GM23338 (cell line): ENCODE results near the gene ZC3H13. TPM values are rescaled to one million over a fixed set of nuclear protein-coding genes. Genes with fewer than 3 reads are reported as not detected.

ENCODE experiments used
- ATAC-seq: fragments of 200-7000 bp; cut with Tn5 transposase; 3 replicates; pipeline ENCODE4 v1.9.1; 2020
- DNase-seq: peaks from one replicate; pipeline ENCODE4 v3.0.0-alpha.2; 2015; ENCODE audit warnings: low spot score
- H2AFZ ChIP-seq: fragments of 200-600 bp; sonication (generic); 2 replicates; pipeline ENCODE4 v1.8.0; 2016; ENCODE audit warnings: antibody characterized with exemption, mild to moderate bottlenecking, moderate library complexity
- H3F3A ChIP-seq: fragments of 200-600 bp; sonication (generic); replicated peaks from 2 replicates; pipeline ENCODE4 v1.8.0; 2017; ENCODE audit warnings: antibody characterized with exemption, mixed run types, low read depth
- H3K27ac ChIP-seq: fragments of 200-600 bp; sonication (generic); 2 replicates; pipeline ENCODE4 v1.6.1; 2016; ENCODE audit warnings: low read depth
- H3K27me3 ChIP-seq: fragments of 200-600 bp; sonication (generic); 2 replicates; pipeline ENCODE4 v1.8.0; 2016; ENCODE audit warnings: mild to moderate bottlenecking, mixed run types, moderate library complexity; ENCODE audit not compliant: insufficient read depth
- H3K36me3 ChIP-seq: fragments of 200-600 bp; sonication (generic); 2 replicates; pipeline ENCODE4 v1.8.0; 2016; ENCODE audit warnings: mild to moderate bottlenecking; ENCODE audit not compliant: insufficient read depth
- H3K4me1 ChIP-seq: fragments of 200-600 bp; sonication (generic); 2 replicates; pipeline ENCODE4 v1.8.0; 2016; ENCODE audit warnings: mild to moderate bottlenecking, moderate library complexity; ENCODE audit not compliant: insufficient read depth
- H3K4me2 ChIP-seq: fragments of 200-600 bp; sonication (generic); 2 replicates; pipeline ENCODE4 v1.7.1; 2017; ENCODE audit warnings: mixed run types
- H3K4me3 ChIP-seq: fragments of 200-600 bp; sonication (generic); 2 replicates; pipeline ENCODE4 v1.6.1; 2016; ENCODE audit warnings: mixed run types
- H3K79me2 ChIP-seq: fragments of 200-600 bp; sonication (generic); replicated peaks from 2 replicates; pipeline ENCODE4 v1.8.0; 2017; ENCODE audit warnings: mild to moderate bottlenecking; ENCODE audit not compliant: insufficient read depth
- H3K9me2 ChIP-seq: fragments of 200-600 bp; sonication (generic); 2 replicates; pipeline ENCODE4 v1.8.0; 2017; ENCODE audit not compliant: insufficient read depth
- H4K20me1 ChIP-seq: fragments of 200-600 bp; sonication (generic); replicated peaks from 2 replicates; pipeline ENCODE4 v1.8.0; 2017; ENCODE audit warnings: mild to moderate bottlenecking; ENCODE audit not compliant: insufficient read depth
- H3K27ac Mint-ChIP-seq: 2 replicates; pipeline ENCODE4 v1.8.0; 2020; ENCODE audit warnings: inconsistent platforms, mild to moderate bottlenecking, moderate library complexity, mixed read lengths
- H3K27me3 Mint-ChIP-seq: 3 replicates; pipeline ENCODE4 v1.8.0; 2022; ENCODE audit warnings: low read depth, mild to moderate bottlenecking, moderate library complexity, mixed read lengths, inconsistent platforms; ENCODE audit not compliant: insufficient read depth, poor library complexity
- H3K36me3 Mint-ChIP-seq: 3 replicates; pipeline ENCODE4 v1.8.0; 2021; ENCODE audit warnings: low read depth, mild to moderate bottlenecking, inconsistent platforms, moderate library complexity, mixed read lengths
- H3K4me1 Mint-ChIP-seq: 3 replicates; pipeline ENCODE4 v1.8.0; 2020; ENCODE audit warnings: mild to moderate bottlenecking, inconsistent platforms, mixed read lengths
- H3K4me3 Mint-ChIP-seq: 3 replicates; pipeline ENCODE4 v1.8.0; 2021; ENCODE audit warnings: moderate library complexity, mild to moderate bottlenecking, inconsistent platforms, mixed read lengths
- H3K9me3 Mint-ChIP-seq: 3 replicates; pipeline ENCODE4 v1.8.0; 2020; ENCODE audit warnings: moderate library complexity, mild to moderate bottlenecking, inconsistent platforms, mixed read lengths
- EZH2phosphoT487 ChIP-seq: fragments of 200-600 bp; sonication (generic); IDR thresholded peaks from one replicate; pipeline ENCODE4 v1.8.1; 2018; ENCODE audit warnings: antibody characterized with exemption; ENCODE audit not compliant: unreplicated experiment
- JUNB ChIP-seq: IDR thresholded peaks from one replicate; pipeline ENCODE4 v1.6.1; 2016; ENCODE audit warnings: antibody characterized with exemption; ENCODE audit not compliant: unreplicated experiment
- NANOG ChIP-seq: IDR thresholded peaks from 2 replicates; pipeline ENCODE4 v1.6.1; 2016; ENCODE audit warnings: antibody characterized with exemption, borderline replicate concordance
- STAT1 ChIP-seq: IDR thresholded peaks from one replicate; pipeline ENCODE4 v1.6.1; 2016; ENCODE audit warnings: antibody characterized with exemption; ENCODE audit not compliant: unreplicated experiment
- ZNF114 ChIP-seq: fragments of 250-450 bp; sonication (Bioruptor Pico); IDR thresholded peaks from 2 replicates; pipeline ENCODE4 v1.5.0; 2020; ENCODE audit warnings: mild to moderate bottlenecking, moderate library complexity
- ZNF331 ChIP-seq: fragments of 250-450 bp; sonication (Bioruptor Pico); IDR thresholded peaks from 2 replicates; pipeline ENCODE4 v1.5.0; 2020; ENCODE audit warnings: low read depth, mild to moderate bottlenecking, moderate library complexity
- polyA plus RNA-seq: library from polyadenylated mRNA; unstranded; fragments of >200 nt; fragmentation: Nextera tagmentation; extraction: Ambion mirVana; gene quantifications from 2 replicates; pipeline ENCODE4 v1.2.1, GENCODE V29; 2016
- total RNA-seq: library from RNA; depleted of rRNA; stranded (reverse); fragments of >200 nt; shearing (Covaris generic); gene quantifications from 2 replicates; pipeline ENCODE4 v1.2.3, GENCODE V29; 2014
- TF ChIP-seq, protein P1 (sequence below): fragments of 250-450 bp; sonication (Bioruptor Pico); IDR thresholded peaks from 2 replicates; pipeline ENCODE4 v1.5.0; 2020; ENCODE audit warnings: mild to moderate bottlenecking, moderate library complexity
- TF ChIP-seq, protein P2 (sequence below): IDR thresholded peaks from one replicate; pipeline ENCODE4 v1.6.1; 2018; ENCODE audit warnings: antibody characterized with exemption; ENCODE audit not compliant: unreplicated experiment

Gene ZC3H13
- total and polyA plus RNA-seq, 2 experiments from 2014 or later: 39.6 to 125 TPM

DNA sequence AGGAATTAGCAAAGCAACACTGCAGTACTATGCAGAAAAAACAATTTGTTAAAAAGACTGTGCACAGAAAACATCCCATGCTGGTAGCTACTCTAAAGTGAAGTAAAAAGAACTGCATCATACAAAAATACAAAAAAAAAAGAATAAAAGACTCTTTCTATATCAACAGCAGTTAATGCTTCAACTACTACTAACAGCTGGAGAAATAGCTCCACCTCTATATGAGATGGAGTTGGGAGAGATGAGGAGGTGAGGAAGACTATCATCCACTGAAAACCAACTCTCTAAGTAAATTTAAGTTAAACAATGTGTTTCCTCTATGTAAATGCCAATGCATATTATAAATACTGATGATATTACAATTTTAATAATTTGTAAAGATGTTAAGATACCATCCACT is 1.8 kb downstream of the ZC3H13 start (continued):
- TF ChIP-seq, protein P1, sequence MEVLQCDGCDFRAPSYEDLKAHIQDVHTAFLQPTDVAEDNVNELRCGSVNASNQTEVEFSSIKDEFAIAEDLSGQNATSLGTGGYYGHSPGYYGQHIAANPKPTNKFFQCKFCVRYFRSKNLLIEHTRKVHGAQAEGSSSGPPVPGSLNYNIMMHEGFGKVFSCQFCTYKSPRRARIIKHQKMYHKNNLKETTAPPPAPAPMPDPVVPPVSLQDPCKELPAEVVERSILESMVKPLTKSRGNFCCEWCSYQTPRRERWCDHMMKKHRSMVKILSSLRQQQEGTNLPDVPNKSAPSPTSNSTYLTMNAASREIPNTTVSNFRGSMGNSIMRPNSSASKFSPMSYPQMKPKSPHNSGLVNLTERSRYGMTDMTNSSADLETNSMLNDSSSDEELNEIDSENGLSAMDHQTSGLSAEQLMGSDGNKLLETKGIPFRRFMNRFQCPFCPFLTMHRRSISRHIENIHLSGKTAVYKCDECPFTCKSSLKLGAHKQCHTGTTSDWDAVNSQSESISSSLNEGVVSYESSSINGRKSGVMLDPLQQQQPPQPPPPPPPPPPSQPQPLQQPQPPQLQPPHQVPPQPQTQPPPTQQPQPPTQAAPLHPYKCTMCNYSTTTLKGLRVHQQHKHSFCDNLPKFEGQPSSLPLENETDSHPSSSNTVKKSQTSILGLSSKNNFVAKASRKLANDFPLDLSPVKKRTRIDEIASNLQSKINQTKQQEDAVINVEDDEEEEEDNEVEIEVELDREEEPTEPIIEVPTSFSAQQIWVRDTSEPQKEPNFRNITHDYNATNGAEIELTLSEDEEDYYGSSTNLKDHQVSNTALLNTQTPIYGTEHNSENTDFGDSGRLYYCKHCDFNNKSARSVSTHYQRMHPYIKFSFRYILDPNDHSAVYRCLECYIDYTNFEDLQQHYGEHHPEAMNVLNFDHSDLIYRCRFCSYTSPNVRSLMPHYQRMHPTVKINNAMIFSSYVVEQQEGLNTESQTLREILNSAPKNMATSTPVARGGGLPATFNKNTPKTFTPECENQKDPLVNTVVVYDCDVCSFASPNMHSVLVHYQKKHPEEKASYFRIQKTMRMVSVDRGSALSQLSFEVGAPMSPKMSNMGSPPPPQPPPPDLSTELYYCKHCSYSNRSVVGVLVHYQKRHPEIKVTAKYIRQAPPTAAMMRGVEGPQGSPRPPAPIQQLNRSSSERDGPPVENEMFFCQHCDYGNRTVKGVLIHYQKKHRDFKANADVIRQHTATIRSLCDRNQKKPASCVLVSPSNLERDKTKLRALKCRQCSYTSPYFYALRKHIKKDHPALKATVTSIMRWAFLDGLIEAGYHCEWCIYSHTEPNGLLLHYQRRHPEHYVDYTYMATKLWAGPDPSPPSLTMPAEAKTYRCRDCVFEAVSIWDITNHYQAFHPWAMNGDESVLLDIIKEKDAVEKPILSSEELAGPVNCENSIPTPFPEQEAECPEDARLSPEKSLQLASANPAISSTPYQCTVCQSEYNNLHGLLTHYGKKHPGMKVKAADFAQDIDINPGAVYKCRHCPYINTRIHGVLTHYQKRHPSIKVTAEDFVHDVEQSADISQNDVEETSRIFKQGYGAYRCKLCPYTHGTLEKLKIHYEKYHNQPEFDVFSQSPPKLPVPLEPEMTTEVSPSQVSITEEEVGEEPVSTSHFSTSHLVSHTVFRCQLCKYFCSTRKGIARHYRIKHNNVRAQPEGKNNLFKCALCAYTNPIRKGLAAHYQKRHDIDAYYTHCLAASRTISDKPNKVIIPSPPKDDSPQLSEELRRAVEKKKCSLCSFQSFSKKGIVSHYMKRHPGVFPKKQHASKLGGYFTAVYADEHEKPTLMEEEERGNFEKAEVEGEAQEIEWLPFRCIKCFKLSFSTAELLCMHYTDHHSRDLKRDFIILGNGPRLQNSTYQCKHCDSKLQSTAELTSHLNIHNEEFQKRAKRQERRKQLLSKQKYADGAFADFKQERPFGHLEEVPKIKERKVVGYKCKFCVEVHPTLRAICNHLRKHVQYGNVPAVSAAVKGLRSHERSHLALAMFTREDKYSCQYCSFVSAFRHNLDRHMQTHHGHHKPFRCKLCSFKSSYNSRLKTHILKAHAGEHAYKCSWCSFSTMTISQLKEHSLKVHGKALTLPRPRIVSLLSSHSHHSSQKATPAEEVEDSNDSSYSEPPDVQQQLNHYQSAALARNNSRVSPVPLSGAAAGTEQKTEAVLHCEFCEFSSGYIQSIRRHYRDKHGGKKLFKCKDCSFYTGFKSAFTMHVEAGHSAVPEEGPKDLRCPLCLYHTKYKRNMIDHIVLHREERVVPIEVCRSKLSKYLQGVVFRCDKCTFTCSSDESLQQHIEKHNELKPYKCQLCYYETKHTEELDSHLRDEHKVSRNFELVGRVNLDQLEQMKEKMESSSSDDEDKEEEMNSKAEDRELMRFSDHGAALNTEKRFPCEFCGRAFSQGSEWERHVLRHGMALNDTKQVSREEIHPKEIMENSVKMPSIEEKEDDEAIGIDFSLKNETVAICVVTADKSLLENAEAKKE (CRISPR knock-in tag): no peak
- TF ChIP-seq STAT1: no peak

DNA sequence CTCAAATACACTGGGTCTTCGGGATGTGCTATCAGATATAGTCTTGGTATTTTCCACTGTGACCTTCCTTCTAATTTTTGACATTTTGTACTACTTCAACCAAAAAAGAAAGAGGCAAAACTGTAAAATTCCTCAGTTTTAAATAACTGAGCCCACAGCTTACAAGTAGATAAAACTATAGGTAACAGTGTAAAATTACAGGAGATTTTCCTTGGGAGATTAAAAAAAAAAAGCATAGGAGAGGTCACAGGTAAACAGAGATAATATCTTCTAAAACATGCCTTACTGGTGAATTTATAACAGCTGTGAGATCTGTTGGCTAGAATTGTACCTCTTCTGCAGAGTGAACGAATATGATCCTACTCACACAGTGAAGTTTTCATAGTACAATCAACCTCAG is 7.1 kb downstream of the ZC3H13 start:
- peaks cover 34% of the 10 kb centered on the region for H4K20me1 ChIP-seq
- TF ChIP-seq, protein P2, sequence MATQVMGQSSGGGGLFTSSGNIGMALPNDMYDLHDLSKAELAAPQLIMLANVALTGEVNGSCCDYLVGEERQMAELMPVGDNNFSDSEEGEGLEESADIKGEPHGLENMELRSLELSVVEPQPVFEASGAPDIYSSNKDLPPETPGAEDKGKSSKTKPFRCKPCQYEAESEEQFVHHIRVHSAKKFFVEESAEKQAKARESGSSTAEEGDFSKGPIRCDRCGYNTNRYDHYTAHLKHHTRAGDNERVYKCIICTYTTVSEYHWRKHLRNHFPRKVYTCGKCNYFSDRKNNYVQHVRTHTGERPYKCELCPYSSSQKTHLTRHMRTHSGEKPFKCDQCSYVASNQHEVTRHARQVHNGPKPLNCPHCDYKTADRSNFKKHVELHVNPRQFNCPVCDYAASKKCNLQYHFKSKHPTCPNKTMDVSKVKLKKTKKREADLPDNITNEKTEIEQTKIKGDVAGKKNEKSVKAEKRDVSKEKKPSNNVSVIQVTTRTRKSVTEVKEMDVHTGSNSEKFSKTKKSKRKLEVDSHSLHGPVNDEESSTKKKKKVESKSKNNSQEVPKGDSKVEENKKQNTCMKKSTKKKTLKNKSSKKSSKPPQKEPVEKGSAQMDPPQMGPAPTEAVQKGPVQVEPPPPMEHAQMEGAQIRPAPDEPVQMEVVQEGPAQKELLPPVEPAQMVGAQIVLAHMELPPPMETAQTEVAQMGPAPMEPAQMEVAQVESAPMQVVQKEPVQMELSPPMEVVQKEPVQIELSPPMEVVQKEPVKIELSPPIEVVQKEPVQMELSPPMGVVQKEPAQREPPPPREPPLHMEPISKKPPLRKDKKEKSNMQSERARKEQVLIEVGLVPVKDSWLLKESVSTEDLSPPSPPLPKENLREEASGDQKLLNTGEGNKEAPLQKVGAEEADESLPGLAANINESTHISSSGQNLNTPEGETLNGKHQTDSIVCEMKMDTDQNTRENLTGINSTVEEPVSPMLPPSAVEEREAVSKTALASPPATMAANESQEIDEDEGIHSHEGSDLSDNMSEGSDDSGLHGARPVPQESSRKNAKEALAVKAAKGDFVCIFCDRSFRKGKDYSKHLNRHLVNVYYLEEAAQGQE: no peak
- TF ChIP-seq EZH2phosphoT487: no peak
- TF ChIP-seq STAT1: no peak
- TF ChIP-seq ZNF114: no peak
- no peak for TF ChIP-seq NANOG
- no peak for TF ChIP-seq ZNF331
- no peak for TF ChIP-seq JUNB

More for the DNA sequence above, 7.1 kb downstream of the ZC3H13 start:
- Histone ChIP-seq H3K79me2 (peaks cover 85% of the 10 kb centered on the region), H3K27ac (no peak overlapping the region), H3K4me3 (no peak overlapping the region), H3K36me3 (no peaks in the 10 kb centered on the region; the same call in 1 of the 2 replicates), H3K4me1 (no peaks in the 10 kb centered on the region), H3K9me2 (no peaks in the 10 kb centered on the region), H2AFZ (no peak overlapping the region), H3K4me2 (no peak overlapping the region), H3F3A (no peaks in the 10 kb centered on the region), H3K27me3 (no peaks in the 10 kb centered on the region)
- DNase-seq: no peak
- no peak overlapping the region for H3K4me3 Mint-ChIP-seq
- no peak overlapping the region for H3K27ac Mint-ChIP-seq
- H3K36me3 Mint-ChIP-seq: peaks cover 14% of the 10 kb centered on the region; the same call in 2 of the 3 replicates
- H3K9me3 Mint-ChIP-seq: no peaks in the 10 kb centered on the region
- ATAC-seq: no peak
- no peaks in the 10 kb centered on the region for H3K27me3 Mint-ChIP-seq
- no peaks in the 10 kb centered on the region; the same call in 2 of the 3 replicates for H3K4me1 Mint-ChIP-seq
